NCI-H1930 (cell line): ENCODE data around the gene HPGD.

ENCODE experiments used
- DNase-seq, 2 experiments: peaks; one replicate each; lab custom pipeline; 2025; lab: John Stamatoyannopoulos, UW

The HPGD gene

GRCh38 chr4:174522183-174523024 lies at the start of gene HPGD:
TSS of gene HPGD (minus strand) at chr4:174522488. CDS start at chr4:174522451, 37 bp downstream.
- peak; percentile 32 to 35 for DNase-seq

- no peak for DNase-seq
Measured at GRCh38 chr4:174564529-174564928, 42.2 kb upstream of the HPGD start.

GRCh38 chr4:174563399-174563798 lies 41.1 kb upstream of the HPGD start:
- DNase-seq = peak in 1 of 2 experiments; percentile 36

GRCh38 chr4:174561560-174561959 lies 39.3 kb upstream of the HPGD start:
- DNase-seq = no peak

- no peak for DNase-seq
Measured at GRCh38 chr4:174559894-174560293, 37.6 kb upstream of the HPGD start.

- no peak for DNase-seq
Measured at GRCh38 chr4:174555789-174556630, 33.7 kb upstream of the HPGD start.

GRCh38 chr4:174554231-174554728 lies 32.0 kb upstream of the HPGD start:
- no peak for DNase-seq

- no peak for DNase-seq
Measured at GRCh38 chr4:174553828-174554227, 31.5 kb upstream of the HPGD start.

- no peak for DNase-seq
Measured at GRCh38 chr4:174553031-174553430, 30.7 kb upstream of the HPGD start.

GRCh38 chr4:174550541-174550940 lies 28.3 kb upstream of the HPGD start:
- no peak for DNase-seq

GRCh38 chr4:174549721-174550120 lies 27.4 kb upstream of the HPGD start:
- DNase-seq = no peak

- no peak for DNase-seq
Measured at GRCh38 chr4:174545268-174545667, 23.0 kb upstream of the HPGD start.

- DNase-seq = no peak
Measured at GRCh38 chr4:174544496-174544895, 22.2 kb upstream of the HPGD start.

- DNase-seq = no peak
Measured at GRCh38 chr4:174540175-174540574, 17.9 kb upstream of the HPGD start.

- DNase-seq = no peak
Measured at GRCh38 chr4:174539571-174539970, 17.3 kb upstream of the HPGD start.

GRCh38 chr4:174538876-174539250 lies 16.6 kb upstream of the HPGD start:
- no peak for DNase-seq

GRCh38 chr4:174538123-174538875 lies 16.0 kb upstream of the HPGD start:
- DNase-seq = no peak

GRCh38 chr4:174537634-174538033 lies 15.3 kb upstream of the HPGD start:
- no peak for DNase-seq

GRCh38 chr4:174534461-174534860 lies 12.2 kb upstream of the HPGD start:
- DNase-seq = no peak

GRCh38 chr4:174532445-174532844 lies 10.2 kb upstream of the HPGD start:
- no peak for DNase-seq

- DNase-seq = no peak
Measured at GRCh38 chr4:174531486-174531885, 9.2 kb upstream of the HPGD start.

GRCh38 chr4:174528226-174528625 lies 5.9 kb upstream of the HPGD start:
- no peak for DNase-seq
